Measurements from ENCODE around the gene SCYGR7. TPM values are rescaled to one million over a fixed set of nuclear protein-coding genes. Genes with fewer than 3 reads are reported as not detected.

Gene SCYGR7
- total RNA-seq (ENCODE audit: unreplicated experiment), result not detected
- long read RNA-seq, result 0 reads

- DNase-seq (ENCODE audit: low spot score), result no peak
- Mint-ChIP-seq H3K4me3 (ENCODE audit: unreplicated experiment) (no peak within 1 kb of the TSS), H3K36me3 (ENCODE audit: low read depth, unreplicated experiment) (no peaks in the 10 kb centered on the region), H3K27ac (ENCODE audit: unreplicated experiment) (no peak within 1 kb of the TSS), H3K9me3 (ENCODE audit: unreplicated experiment) (no peaks in the 10 kb centered on the region), H3K27me3 (ENCODE audit: unreplicated experiment) (peaks cover 2% of the 10 kb centered on the region), H3K4me1 (ENCODE audit: unreplicated experiment) (no peaks in the 10 kb centered on the region)
- no peak for TF ChIP-seq CTCF (IDR thresholded peaks at IDR 0.05; ENCODE audit: unreplicated experiment)
Observed at GRCh38 chr2:227728035-227728434, at the start of gene SCYGR7. Gene SCYGR7, plus strand, starts transcription at chr2:227728335. Its CDS starts 0 bp downstream, at chr2:227728335.

GRCh38 chr2:227684258-227684657 is 43.9 kb upstream of the SCYGR7 start:
- Mint-ChIP-seq H3K36me3 (ENCODE audit: low read depth, unreplicated experiment) (no peaks in the 10 kb centered on the region), H3K4me3 (ENCODE audit: unreplicated experiment) (no peak overlapping the region), H3K27ac (ENCODE audit: unreplicated experiment) (no peak overlapping the region), H3K4me1 (ENCODE audit: unreplicated experiment) (no peaks in the 10 kb centered on the region), H3K27me3 (ENCODE audit: unreplicated experiment) (no peaks in the 10 kb centered on the region), H3K9me3 (ENCODE audit: unreplicated experiment) (no peaks in the 10 kb centered on the region)
- no peak for DNase-seq (ENCODE audit: low spot score)
- no peak for TF ChIP-seq CTCF (IDR thresholded peaks at IDR 0.05; ENCODE audit: unreplicated experiment)

- no peak for TF ChIP-seq CTCF (IDR thresholded peaks at IDR 0.05; ENCODE audit: unreplicated experiment)
- H3K36me3 Mint-ChIP-seq (ENCODE audit: low read depth, unreplicated experiment), result no peaks in the 10 kb centered on the region
- H3K27ac Mint-ChIP-seq (ENCODE audit: unreplicated experiment), result no peak overlapping the region
Observed at GRCh38 chr2:227687189-227687588, 40.9 kb upstream of the SCYGR7 start.

GRCh38 chr2:227696990-227697679 is 31.0 kb upstream of the SCYGR7 start:
- Mint-ChIP-seq H3K4me3 (ENCODE audit: unreplicated experiment) (no peak overlapping the region), H3K4me1 (ENCODE audit: unreplicated experiment) (no peaks in the 10 kb centered on the region), H3K36me3 (ENCODE audit: low read depth, unreplicated experiment) (no peaks in the 10 kb centered on the region), H3K27ac (ENCODE audit: unreplicated experiment) (no peak overlapping the region), H3K27me3 (ENCODE audit: unreplicated experiment) (no peaks in the 10 kb centered on the region), H3K9me3 (ENCODE audit: unreplicated experiment) (no peaks in the 10 kb centered on the region)
- no peak for DNase-seq (ENCODE audit: low spot score)
- TF ChIP-seq CTCF (IDR thresholded peaks at IDR 0.05; ENCODE audit: unreplicated experiment), result no peak

More at GRCh38 chr2:227687189-227687588, 40.9 kb upstream of the SCYGR7 start:
- Mint-ChIP-seq H3K9me3 (ENCODE audit: unreplicated experiment) (no peaks in the 10 kb centered on the region), H3K4me1 (ENCODE audit: unreplicated experiment) (no peaks in the 10 kb centered on the region), H3K4me3 (ENCODE audit: unreplicated experiment) (no peak overlapping the region), H3K27me3 (ENCODE audit: unreplicated experiment) (no peaks in the 10 kb centered on the region)
- DNase-seq (ENCODE audit: low spot score), result no peak

- no peak overlapping the region for H3K4me3 Mint-ChIP-seq (ENCODE audit: unreplicated experiment)
- no peaks in the 10 kb centered on the region for H3K36me3 Mint-ChIP-seq (ENCODE audit: low read depth, unreplicated experiment)
- TF ChIP-seq CTCF (IDR thresholded peaks at IDR 0.05; ENCODE audit: unreplicated experiment), result no peak
- H3K27me3 Mint-ChIP-seq (ENCODE audit: unreplicated experiment), result peaks cover 2% of the 10 kb centered on the region
- DNase-seq (ENCODE audit: low spot score), result no peak
- H3K27ac Mint-ChIP-seq (ENCODE audit: unreplicated experiment), result no peak overlapping the region
- H3K9me3 Mint-ChIP-seq (ENCODE audit: unreplicated experiment), result no peaks in the 10 kb centered on the region
- no peaks in the 10 kb centered on the region for H3K4me1 Mint-ChIP-seq (ENCODE audit: unreplicated experiment)
Observed at GRCh38 chr2:227701556-227701955, 26.6 kb upstream of the SCYGR7 start.

Measured in endothelial cell (in vitro differentiated cells).